WTC11 (cell line): ENCODE measurements around the gene GSTP1.

Experiments used
- CTCF ChIP-seq: fragments of 200-600 bp; IDR thresholded peaks from 2 replicates; pipeline ENCODE4 v1.8.0; 2022; ENCODE audit warnings: antibody characterized with exemption
- FOXJ3 ChIP-seq: sonication (generic); formaldehyde crosslinking; IDR thresholded peaks from 2 replicates; pipeline ENCODE4 v1.9.0; 2021; ENCODE audit warnings: missing genetic modification reagents, mild to moderate bottlenecking, borderline replicate concordance
- KAT7 ChIP-seq: sonication (generic); formaldehyde crosslinking; IDR thresholded peaks from 2 replicates; pipeline ENCODE4 v1.8.1; 2023; ENCODE audit warnings: missing genetic modification reagents, mild to moderate bottlenecking, borderline replicate concordance
- MYBL2 ChIP-seq: sonication (generic); formaldehyde crosslinking; IDR thresholded peaks from 2 replicates; pipeline ENCODE4 v1.8.1; 2023; ENCODE audit warnings: mild to moderate bottlenecking, moderate library complexity, missing genetic modification reagents
- SP1 ChIP-seq: sonication (generic); formaldehyde crosslinking; conservative IDR thresholded peaks from 2 replicates; pipeline ENCODE4 v1.8.1; 2022; ENCODE audit warnings: missing genetic modification reagents
- ZNF219 ChIP-seq: sonication (generic); formaldehyde crosslinking; IDR thresholded peaks from 2 replicates; pipeline ENCODE4 v1.8.0; 2023; ENCODE audit warnings: missing genetic modification reagents, mild to moderate bottlenecking, borderline replicate concordance
- TF ChIP-seq, protein P1 (sequence below): sonication (generic); formaldehyde crosslinking; IDR thresholded peaks from 2 replicates; pipeline ENCODE4 v1.8.1; 2023; ENCODE audit warnings: mild to moderate bottlenecking, moderate library complexity, missing genetic modification reagents

GRCh38 chr11:67592880-67593564 is 9.4 kb downstream of the GSTP1 start:
- TF ChIP-seq SP1 (CRISPR knock-in tag) (no peak), ZNF219 (no peak), MYBL2 (CRISPR knock-in tag) (no peak), CTCF (no peak), FOXJ3 (CRISPR knock-in tag) (no peak), KAT7 (CRISPR knock-in tag) (no peak)
- TF ChIP-seq, protein P1, sequence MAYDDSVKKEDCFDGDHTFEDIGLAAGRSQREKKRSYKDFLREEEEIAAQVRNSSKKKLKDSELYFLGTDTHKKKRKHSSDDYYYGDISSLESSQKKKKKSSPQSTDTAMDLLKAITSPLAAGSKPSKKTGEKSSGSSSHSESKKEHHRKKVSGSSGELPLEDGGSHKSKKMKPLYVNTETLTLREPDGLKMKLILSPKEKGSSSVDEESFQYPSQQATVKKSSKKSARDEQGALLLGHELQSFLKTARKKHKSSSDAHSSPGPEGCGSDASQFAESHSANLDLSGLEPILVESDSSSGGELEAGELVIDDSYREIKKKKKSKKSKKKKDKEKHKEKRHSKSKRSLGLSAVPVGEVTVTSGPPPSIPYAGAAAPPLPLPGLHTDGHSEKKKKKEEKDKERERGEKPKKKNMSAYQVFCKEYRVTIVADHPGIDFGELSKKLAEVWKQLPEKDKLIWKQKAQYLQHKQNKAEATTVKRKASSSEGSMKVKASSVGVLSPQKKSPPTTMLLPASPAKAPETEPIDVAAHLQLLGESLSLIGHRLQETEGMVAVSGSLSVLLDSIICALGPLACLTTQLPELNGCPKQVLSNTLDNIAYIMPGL (CRISPR knock-in tag) = no peak
